Breast epithelium (tissue), 4 donors: Measurements from ENCODE around the gene TMPRSS11D. TPM values are rescaled to one million over a fixed set of nuclear protein-coding genes. Genes with fewer than 3 reads are reported as not detected.

Experiments used
- DNase-seq, 2 donors: peaks; one replicate each; pipeline ENCODE4 v3.0.0-alpha.2; 2019; ENCODE audit warnings: low spot score in 2 of 2
- H3K27ac ChIP-seq, 2 donors: fragments of 200-600 bp; sonication (generic) in 1 of 2; one replicate each; pipeline ENCODE4 v1.5.1; 2016 to 2019; ENCODE audit warnings: mild to moderate bottlenecking in 1 of 2
- H3K27me3 ChIP-seq, 2 donors: fragments of 200-600 bp; sonication (generic) in 1 of 2; one replicate each; pipeline versions ENCODE4 v1.5.1 to v1.6.0; 2017 to 2019; ENCODE audit warnings: control low read depth in 1 of 2, mild to moderate bottlenecking in 1 of 2
- H3K36me3 ChIP-seq: fragments of 200-600 bp; one replicate; pipeline ENCODE4 v1.5.1; 2019
- H3K4me1 ChIP-seq, 2 donors: fragments of 200-600 bp; sonication (generic); one replicate each; pipeline ENCODE4 v1.5.1; 2016 to 2019; ENCODE audit warnings: control low read depth in 1 of 2
- H3K4me3 ChIP-seq, 3 donors: fragments of 200-600 bp; sonication (generic); 1 replicate in 2 of 3; 2 replicates in 1 of 3; pipeline ENCODE4 v1.5.1; 2016 to 2019; ENCODE audit warnings: mild to moderate bottlenecking in 3 of 3, moderate library complexity in 2 of 3
- H3K9me3 ChIP-seq, 2 donors: fragments of 200-600 bp; sonication (generic) in 1 of 2; one replicate each; pipeline ENCODE4 v1.5.1; 2016 to 2019; ENCODE audit warnings: control low read depth in 1 of 2
- CTCF ChIP-seq, 3 donors: fragments of 450-650 bp; IDR thresholded peaks; one replicate each; pipeline ENCODE4 v1.5.1; 2016 to 2017; ENCODE audit warnings: antibody characterized with exemption in 3 of 3, mild to moderate bottlenecking in 3 of 3, moderate library complexity in 3 of 3
- POLR2A ChIP-seq: fragments of 450-650 bp; IDR thresholded peaks from one replicate; pipeline ENCODE4 v1.6.1; 2016; ENCODE audit warnings: antibody characterized with exemption, mild to moderate bottlenecking, moderate library complexity
- POLR2AphosphoS5 ChIP-seq, 3 donors: sonication (generic); formaldehyde crosslinking; IDR thresholded peaks; one replicate each; pipeline ENCODE4 v1.6.1; 2017; ENCODE audit warnings: antibody characterized with exemption in 3 of 3
- intact Hi-C: fragments of 100-400 bp; cut with DNase I; formaldehyde crosslinking; loops from one replicate; pipeline ENCODE4 v1.15.1; 2023; ENCODE audit warnings: low total_unique reads
- total RNA-seq, 3 donors: library from RNA; depleted of rRNA; stranded (reverse); fragments of >200 nt; gene quantifications; one replicate each; pipeline ENCODE4 v1.1.0, GENCODE V29; 2016

The TMPRSS11D gene
- total RNA-seq, 3 donors from 2014 or later, result not detected

- no peak for TF ChIP-seq POLR2A
- no peak for TF ChIP-seq CTCF (IDR thresholded peaks at IDR 0.05)
- TF ChIP-seq POLR2AphosphoS5 (IDR thresholded peaks at IDR 0.05), result no peak
- intact Hi-C loops, result no loop called here
- H3K27ac ChIP-seq, result no peak overlapping the region
- peaks cover 0 to 5% of the 10 kb centered on the region in 2 donors for H3K9me3 ChIP-seq
- no peak for DNase-seq
- H3K4me1 ChIP-seq, result no peaks in the 10 kb centered on the region
- no peaks in the 10 kb centered on the region for H3K36me3 ChIP-seq
- H3K4me3 ChIP-seq, result no peak overlapping the region
- no peaks in the 10 kb centered on the region for H3K27me3 ChIP-seq
These were observed 23.8 kb upstream of the TMPRSS11D start for GRCh38 chr4:67907650-67908049.

- H3K4me1 ChIP-seq, result no peaks in the 10 kb centered on the region
- no peak for DNase-seq
- H3K27ac ChIP-seq, result no peak overlapping the region
- no peaks in the 10 kb centered on the region for H3K27me3 ChIP-seq
- no peak overlapping the region for H3K4me3 ChIP-seq
- no peak for TF ChIP-seq POLR2A
- no peak for TF ChIP-seq POLR2AphosphoS5 (IDR thresholded peaks at IDR 0.05)
- no peak for TF ChIP-seq CTCF (IDR thresholded peaks at IDR 0.05)
- peaks cover 0 to 6% of the 10 kb centered on the region in 2 donors for H3K9me3 ChIP-seq
- intact Hi-C loops, result no loop called here
- H3K36me3 ChIP-seq, result no peaks in the 10 kb centered on the region
These were observed 15.3 kb upstream of the TMPRSS11D start for GRCh38 chr4:67899096-67899495.

GRCh38 chr4:67897686-67898085, 13.9 kb upstream of the TMPRSS11D start:
- peaks cover 0 to 6% of the 10 kb centered on the region in 2 donors for H3K9me3 ChIP-seq
- H3K4me3 ChIP-seq, result no peak overlapping the region
- intact Hi-C loops, result no loop called here
- H3K4me1 ChIP-seq, result no peaks in the 10 kb centered on the region
- no peak overlapping the region for H3K27ac ChIP-seq
- no peaks in the 10 kb centered on the region for H3K27me3 ChIP-seq
- DNase-seq, result no peak
- TF ChIP-seq POLR2A (no peak), CTCF (IDR thresholded peaks at IDR 0.05) (no peak), POLR2AphosphoS5 (IDR thresholded peaks at IDR 0.05) (no peak)
- no peaks in the 10 kb centered on the region for H3K36me3 ChIP-seq

GRCh38 chr4:67896421-67897065, 12.7 kb upstream of the TMPRSS11D start:
- no peaks in the 10 kb centered on the region for H3K27me3 ChIP-seq
- H3K36me3 ChIP-seq, result no peaks in the 10 kb centered on the region
- H3K4me3 ChIP-seq, result no peak overlapping the region
- intact Hi-C loops, result no loop called here
- H3K4me1 ChIP-seq, result no peaks in the 10 kb centered on the region
- H3K27ac ChIP-seq, result no peak overlapping the region
- H3K9me3 ChIP-seq, result peaks cover 0 to 6% of the 10 kb centered on the region in 2 donors
- no peak for DNase-seq
- TF ChIP-seq CTCF (IDR thresholded peaks at IDR 0.05) (no peak), POLR2AphosphoS5 (IDR thresholded peaks at IDR 0.05) (no peak), POLR2A (no peak)

GRCh38 chr4:67894659-67895058, 10.9 kb upstream of the TMPRSS11D start:
- intact Hi-C loops, result no loop called here
- H3K36me3 ChIP-seq, result no peaks in the 10 kb centered on the region
- H3K27me3 ChIP-seq, result no peaks in the 10 kb centered on the region
- TF ChIP-seq CTCF (IDR thresholded peaks at IDR 0.05) (no peak), POLR2A (no peak), POLR2AphosphoS5 (IDR thresholded peaks at IDR 0.05) (no peak)
- H3K27ac ChIP-seq, result no peak overlapping the region
- H3K4me3 ChIP-seq, result no peak overlapping the region
- H3K4me1 ChIP-seq, result no peaks in the 10 kb centered on the region
- H3K9me3 ChIP-seq, result peaks cover 0 to 6% of the 10 kb centered on the region in 2 donors
- DNase-seq, result no peak
